Cardiac fibroblast (primary cell): ENCODE data around the gene ABR.

Experiments
- DNase-seq, 2 donors: peaks; one replicate each; pipeline versions ENCODE4 v3.0.0 to v3.0.0-alpha.2; 2010; ENCODE audit warnings: low read depth in 2 of 2
- H3K4me3 ChIP-seq, 2 donors: replicated peaks in 1 of 2; 1 replicate in 1 of 2; 2 replicates in 1 of 2; pipeline ENCODE4 v1.5.1; 2011; ENCODE audit warnings: low read depth in 2 of 2, low read length in 2 of 2, mild to moderate bottlenecking in 2 of 2, moderate library complexity in 1 of 2
- CTCF ChIP-seq: IDR thresholded peaks from one replicate; pipeline ENCODE4 v1.5.1; 2011; ENCODE audit warnings: low read depth, mild to moderate bottlenecking, low read length, inconsistent platforms

Gene ABR

GRCh38 chr17:1022278-1023024 lies 157.3 kb downstream of the ABR start:
- H3K4me3 ChIP-seq = no peak overlapping the region
- no peak for DNase-seq
- no peak for TF ChIP-seq CTCF

GRCh38 chr17:1021147-1021546 lies 158.6 kb downstream of the ABR start:
- H3K4me3 ChIP-seq = no peak overlapping the region
- no peak for DNase-seq
- no peak for TF ChIP-seq CTCF

GRCh38 chr17:1019451-1019850 lies 160.3 kb downstream of the ABR start:
- TF ChIP-seq CTCF = no peak
- DNase-seq = peak in 1 of 2 donors; percentile 23
- no peak overlapping the region for H3K4me3 ChIP-seq

- no peak for DNase-seq
- H3K4me3 ChIP-seq = no peak overlapping the region
- TF ChIP-seq CTCF = no peak
Measured at GRCh38 chr17:1018547-1018946, 161.2 kb downstream of the ABR start.

GRCh38 chr17:1013729-1014090 lies 166.1 kb downstream of the ABR start:
- DNase-seq = no peak
- H3K4me3 ChIP-seq = no peak overlapping the region
- TF ChIP-seq CTCF = no peak

GRCh38 chr17:1012823-1013728 lies 166.7 kb downstream of the ABR start:
- H3K4me3 ChIP-seq = no peak overlapping the region
- TF ChIP-seq CTCF = no peak

More at GRCh38 chr17:1012823-1013728, 166.7 kb downstream of the ABR start:
- DNase-seq = no peak
